HCT116 (cell line): ENCODE results near the gene ELF3. TPM values are rescaled to one million over a fixed set of nuclear protein-coding genes. Genes with fewer than 3 reads are reported as not detected.
A peak's percentile ranks its signal among the peaks of the same experiment; 100 is the strongest.

Experiments used
- ATAC-seq: fragments of 200-7000 bp; cut with Tn5 transposase; 2 replicates; pipeline ENCODE4 v1.9.1; 2020; ENCODE audit warnings: mild to moderate bottlenecking, moderate library complexity
- BruUV-seq: library from RNA; stranded (reverse); fragments of 400-500 nt; replicated peaks from 2 replicates; lab custom pipeline; 2021; lab: Mats Ljungman, UMichigan
- CTCF ChIA-PET: fragments of 300-600 bp; sonication (Branson Sonifier 250); formaldehyde crosslinking; loops from one replicate; lab custom pipeline; 2021; ENCODE audit warnings: antibody characterized with exemption; lab: Charles Lee
- POLR2A ChIA-PET: fragments of 300-600, 350-600 bp; sonication (Branson Sonifier 250); formaldehyde crosslinking; loops from one replicate; lab custom pipeline; 2021; ENCODE audit warnings: antibody characterized with exemption; lab: Charles Lee
- RAD21 ChIA-PET, 2 experiments: fragments of 300-600 bp; sonication (Branson Sonifier 250); formaldehyde crosslinking; loops; one replicate each; lab custom pipeline; 2023; ENCODE audit warnings: low total read pairs in 2 of 2; ENCODE audit not compliant: uncharacterized antibody in 2 of 2, unreplicated experiment in 2 of 2, low non-redundant PET in 1 of 2; lab: Charles Lee
- DNase-seq: peaks from one replicate; pipeline ENCODE4 v3.0.0-alpha.2; 2010; ENCODE audit warnings: low read depth, low spot score
- H2AFZ ChIP-seq: fragments of 200-600 bp; shearing (Covaris generic), sonication (generic); 2 replicates; pipeline ENCODE4 v1.6.1; 2017; ENCODE audit warnings: low read depth, mixed run types, mixed read lengths, antibody characterized with exemption, low read length; ENCODE audit not compliant: poor library complexity, severe bottlenecking
- H3K27ac ChIP-seq: 2 replicates; pipeline ENCODE4 v1.5.1; 2012; ENCODE audit warnings: low read depth, low read length
- H3K27me3 ChIP-seq: fragments of 200-600 bp; sonication (generic); 2 replicates; pipeline ENCODE4 v1.6.1; 2016; ENCODE audit warnings: mixed run types, low read length, mixed read lengths; ENCODE audit not compliant: insufficient read depth
- H3K36me3 ChIP-seq, 2 experiments: fragments of 200-500 bp in 1 of 2; fragments of 200-600 bp in 1 of 2; sonication (Bioruptor generic) in 1 of 2; sonication (generic) in 1 of 2; 2 replicates each; pipeline versions ENCODE4 v1.5.1 to v1.6.1; 2014 to 2016; ENCODE audit warnings: low read length in 2 of 2, inconsistent platforms in 1 of 2, mixed read lengths in 1 of 2, mixed run types in 1 of 2; ENCODE audit not compliant: insufficient read depth in 2 of 2, control insufficient read depth in 1 of 2
- H3K4me1 ChIP-seq, 2 experiments: fragments of 200-600 bp in 1 of 2; sonication (generic) in 1 of 2; 2 replicates each; pipeline versions ENCODE4 v1.5.1 to v1.6.1; 2012 to 2017; ENCODE audit warnings: low read length in 2 of 2, inconsistent platforms in 1 of 2, mild to moderate bottlenecking in 1 of 2, mixed read lengths in 1 of 2, mixed run types in 1 of 2, moderate library complexity in 1 of 2; ENCODE audit not compliant: insufficient read depth in 2 of 2, control insufficient read depth in 1 of 2
- H3K4me2 ChIP-seq: fragments of 200-600 bp; sonication (generic); 2 replicates; pipeline ENCODE4 v1.6.1; 2017; ENCODE audit warnings: mixed run types, low read length, mixed read lengths
- H3K4me3 ChIP-seq, 2 experiments: fragments of 200-600 bp in 1 of 2; sonication (generic) in 1 of 2; replicated peaks in 1 of 2; 2 replicates each; pipeline ENCODE4 v1.5.1; 2011 to 2016; ENCODE audit warnings: low read length in 2 of 2, control low read depth in 1 of 2, low read depth in 1 of 2, mild to moderate bottlenecking in 1 of 2, mixed read lengths in 1 of 2, mixed run types in 1 of 2
- H3K79me2 ChIP-seq: fragments of 200-600 bp; sonication (generic); 2 replicates; pipeline ENCODE4 v1.6.1; 2017; ENCODE audit warnings: mild to moderate bottlenecking, mixed run types, low read length, moderate library complexity, mixed read lengths; ENCODE audit not compliant: insufficient read depth
- H3K9ac ChIP-seq: fragments of 200-600 bp; sonication (generic); 2 replicates; pipeline ENCODE4 v1.6.1; 2016; ENCODE audit warnings: low read length, mixed read lengths
- H3K9me2 ChIP-seq: fragments of 200-600 bp; sonication (generic), shearing (Covaris generic); 2 replicates; pipeline ENCODE4 v1.6.1; 2017; ENCODE audit warnings: mixed run types, mild to moderate bottlenecking, moderate library complexity; ENCODE audit not compliant: insufficient read depth
- H3K9me3 ChIP-seq, 2 experiments: fragments of 200-500 bp in 1 of 2; fragments of 200-600 bp in 1 of 2; sonication (Bioruptor generic) in 1 of 2; sonication (generic) in 1 of 2; 2 replicates each; pipeline ENCODE4 v1.6.1; 2014 to 2017; ENCODE audit warnings: low read length in 2 of 2, mixed read lengths in 2 of 2, inconsistent platforms in 1 of 2, low read depth in 1 of 2, mild to moderate bottlenecking in 1 of 2, mixed run types in 1 of 2, moderate library complexity in 1 of 2; ENCODE audit not compliant: control insufficient read depth in 1 of 2, insufficient read depth in 1 of 2
- H4K20me1 ChIP-seq: fragments of 200-600 bp; sonication (generic), shearing (Covaris generic); 2 replicates; pipeline ENCODE4 v1.6.1; 2017; ENCODE audit warnings: mixed run types, mild to moderate bottlenecking, moderate library complexity; ENCODE audit not compliant: insufficient read depth
- ATF3 ChIP-seq: IDR thresholded peaks from 2 replicates; pipeline ENCODE4 v1.6.1; 2012
- CBX3 ChIP-seq: IDR thresholded peaks from 2 replicates; pipeline ENCODE4 v1.6.1; 2012; ENCODE audit warnings: low read depth
- CEBPB ChIP-seq: IDR thresholded peaks from 2 replicates; pipeline ENCODE4 v1.6.1; 2012; ENCODE audit warnings: low read depth
- CTCF ChIP-seq, 3 experiments: fragments of 200-600 bp in 1 of 3; sonication (generic) in 1 of 3; IDR thresholded peaks in 2 of 3; conservative IDR thresholded peaks in 1 of 3; 2 replicates each; pipeline ENCODE4 v1.5.1; 2012 to 2017; ENCODE audit warnings: low read depth in 2 of 3, low read length in 2 of 3, antibody characterized with exemption in 1 of 3, borderline replicate concordance in 1 of 3, control low read depth in 1 of 3, mild to moderate bottlenecking in 1 of 3, mixed read lengths in 1 of 3, mixed run types in 1 of 3, moderate library complexity in 1 of 3; ENCODE audit not compliant: insufficient read depth in 1 of 3
- EGR1 ChIP-seq: IDR thresholded peaks from 2 replicates; pipeline ENCODE4 v1.6.1; 2012; ENCODE audit warnings: low read depth
- EZH2 ChIP-seq: fragments of 200-600 bp; sonication (generic); IDR thresholded peaks from 2 replicates; pipeline ENCODE4 v1.6.1; 2017; ENCODE audit warnings: antibody characterized with exemption, mixed run types
- EZH2phosphoT487 ChIP-seq: fragments of 200-600 bp; IDR thresholded peaks from 2 replicates; pipeline ENCODE4 v1.6.1; 2018; ENCODE audit warnings: antibody characterized with exemption, borderline replicate concordance
- FOSL1 ChIP-seq: IDR thresholded peaks from 2 replicates; pipeline ENCODE4 v1.6.1; 2012; ENCODE audit warnings: low read depth
- JUND ChIP-seq: IDR thresholded peaks from 2 replicates; pipeline ENCODE4 v1.6.1; 2012
- MAX ChIP-seq: IDR thresholded peaks from 2 replicates; pipeline ENCODE4 v1.6.1; 2012
- POLR2AphosphoS5 ChIP-seq: IDR thresholded peaks from 2 replicates; pipeline ENCODE4 v1.6.1; 2011; ENCODE audit warnings: mild to moderate bottlenecking, low read depth, low read length, moderate library complexity
- REST ChIP-seq: IDR thresholded peaks from 2 replicates; pipeline ENCODE4 v1.6.1; 2012; ENCODE audit warnings: low read depth
- SP1 ChIP-seq: IDR thresholded peaks from 2 replicates; pipeline ENCODE4 v1.6.1; 2012; ENCODE audit warnings: low read depth
- SRF ChIP-seq: IDR thresholded peaks from 2 replicates; pipeline ENCODE4 v1.6.1; 2012; ENCODE audit warnings: low read depth
- YY1 ChIP-seq: IDR thresholded peaks from 2 replicates; pipeline ENCODE4 v1.6.1; 2011; ENCODE audit warnings: low read length, low read depth, moderate library complexity, mild to moderate bottlenecking; ENCODE audit not compliant: insufficient replicate concordance; ENCODE audit errors: extremely low read depth
- ZBTB33 ChIP-seq: IDR thresholded peaks from 2 replicates; pipeline ENCODE4 v1.6.1; 2011; ENCODE audit warnings: mild to moderate bottlenecking, low read length, moderate library complexity; ENCODE audit not compliant: insufficient replicate concordance; ENCODE audit errors: extremely low read depth
- ZFX ChIP-seq: fragments of 450-650 bp; IDR thresholded peaks from 2 replicates; pipeline ENCODE4 v1.6.1; 2017
- ZNF274 ChIP-seq: fragments of 200-500 bp; sonication (Bioruptor generic); IDR thresholded peaks from 2 replicates; pipeline ENCODE4 v1.6.1; 2014; ENCODE audit warnings: mild to moderate bottlenecking, low read depth, low read length, inconsistent platforms
- intact Hi-C: fragments of 100-400 bp; cut with micrococcal nuclease; formaldehyde crosslinking; loops from 2 replicates; pipeline ENCODE4 v1.10.0; 2022
- total RNA-seq: library from RNA; stranded (reverse); gene quantifications from one replicate; pipeline ENCODE4 v1.2.1, GENCODE V29; 2021; ENCODE audit not compliant: unreplicated experiment

Gene ELF3
- total RNA-seq, 1 experiment from 2014 or later, result 200 TPM

- ATAC-seq, result no peak
- no peak overlapping the region; a peak in 1 of 4 replicates for H3K4me3 ChIP-seq
These were observed 25.9 kb upstream of the ELF3 start for GRCh38 chr1:201984446-201984845.

More at GRCh38 chr1:201984446-201984845, 25.9 kb upstream of the ELF3 start:
- Histone ChIP-seq H3K4me2 (peak overlapping the region; percentile 88), H3K79me2 (peaks cover 42% of the 10 kb centered on the region), H3K27me3 (no peaks in the 10 kb centered on the region), H3K27ac (no peak overlapping the region), H2AFZ (no peak overlapping the region), H3K9ac (no peak overlapping the region), H3K9me3 (no peaks in the 10 kb centered on the region), H3K9me2 (no peaks in the 10 kb centered on the region), H4K20me1 (no peaks in the 10 kb centered on the region), H3K36me3 (peaks cover 10 to 13% of the 10 kb centered on the region in 2 experiments), H3K4me1 (peaks cover 5 to 23% of the 10 kb centered on the region in 2 experiments)
- ChIA-PET RAD21 (interaction anchor here in 1 of 2 experiments (0.7 kb wide), 1 partner anchor 137 kb away, joined by 3 read pairs; no protein-coding TSS in a partner anchor), POLR2A (interaction anchor here (0.7 to 2.9 kb wide), 2 partner anchors 12 to 26 kb away, joined by 3 to 12 read pairs; partner anchors contain the start of gene ELF3), CTCF (interaction anchor here (1.4 to 4.1 kb wide), 3 partner anchors 15 to 151 kb away, joined by 3 to 19 read pairs (median 5); no protein-coding TSS in a partner anchor)
- no peak for DNase-seq
- intact Hi-C loops, result no loop called here
- TF ChIP-seq CBX3, result no peak
- TF ChIP-seq JUND, result no peak
- no peak for TF ChIP-seq CEBPB
- TF ChIP-seq EZH2phosphoT487, result no peak
- TF ChIP-seq ZBTB33, result no peak
- no peak for TF ChIP-seq ZNF274
- no peak for TF ChIP-seq FOSL1
- TF ChIP-seq CTCF (IDR thresholded peaks at IDR 0.05 in 2 of 3, conservative IDR thresholded peaks at IDR 0.05 in 1 of 3; ENCODE audit: borderline replicate concordance in 1 of 3, insufficient read depth in 1 of 3, low read depth in 2 of 3, low read length in 2 of 3), result no peak
- TF ChIP-seq MAX, result no peak
- no peak for TF ChIP-seq EZH2
- no peak for TF ChIP-seq EGR1
- no peak for TF ChIP-seq ZFX
- TF ChIP-seq SRF, result no peak
- TF ChIP-seq REST, result no peak
- TF ChIP-seq ATF3, result no peak
- no peak for TF ChIP-seq POLR2AphosphoS5
- no peak for TF ChIP-seq SP1
- TF ChIP-seq YY1, result no peak
- no TSS peak for BruUV-seq
